Retina (tissue), 1 donor: ENCODE measurements around the gene EGFL7.

Experiments used
- DNase-seq: peaks from one replicate; pipeline ENCODE4 v3.0.0-alpha.2; 2016

EGFL7 gene

GRCh38 chr9:136720251-136720897, 57.7 kb downstream of the EGFL7 start:
- peak; percentile 84 for DNase-seq

- DNase-seq, result no peak
These were observed 58.2 kb downstream of the EGFL7 start for GRCh38 chr9:136720898-136721338.

GRCh38 chr9:136721339-136722092, 58.8 kb downstream of the EGFL7 start:
- DNase-seq, result no peak
